ENCODE results near the gene EPAS1.
A peak's percentile ranks its signal among the peaks of the same experiment; 100 is the strongest.

EPAS1 gene

DNA sequence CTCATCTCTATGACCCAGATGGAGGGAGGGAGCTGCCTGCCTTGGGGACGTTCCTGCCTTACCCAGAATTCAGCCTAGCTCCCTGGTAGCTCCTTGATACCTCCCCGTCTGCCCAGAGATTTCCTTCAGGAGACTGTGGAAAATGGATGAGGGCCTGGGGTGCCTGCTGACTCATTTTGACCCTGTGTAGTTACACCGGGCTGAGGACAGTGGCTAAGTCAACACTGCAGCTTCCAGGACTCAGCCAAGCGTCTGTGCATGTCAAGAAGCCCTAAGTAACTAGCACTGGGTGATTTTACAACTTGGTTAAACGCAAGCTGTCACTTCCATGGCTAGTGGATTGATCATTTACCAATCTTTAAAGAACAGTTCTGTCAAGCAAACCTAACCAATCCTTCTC lies 23.3 kb upstream of the EPAS1 start:
- DNase-seq = no peak

GRCh38 chr2:46274586-46274985 lies 22.6 kb upstream of the EPAS1 start:
- no peak for DNase-seq

DNA sequence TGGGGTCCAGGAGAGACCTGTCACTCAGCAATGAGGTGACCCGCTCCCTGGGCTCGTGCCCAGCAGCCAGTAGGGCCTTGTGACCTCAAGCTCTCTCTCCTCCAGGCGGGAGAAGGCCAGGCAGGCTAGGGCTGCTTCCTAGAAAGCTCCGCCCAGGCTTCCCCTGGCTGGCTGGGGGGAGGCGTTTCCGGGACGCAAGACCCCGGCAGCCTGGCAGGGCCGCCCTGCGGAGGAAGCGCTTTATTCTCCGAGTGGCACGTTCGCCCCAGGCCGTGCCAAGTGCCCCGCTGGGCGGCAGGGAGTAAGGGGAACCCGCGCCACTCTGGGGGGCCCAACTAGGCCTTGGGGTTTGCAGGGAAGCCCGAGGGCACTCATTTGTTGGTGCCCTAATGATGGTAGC lies 21.2 kb upstream of the EPAS1 start:
- no peak for DNase-seq

DNA sequence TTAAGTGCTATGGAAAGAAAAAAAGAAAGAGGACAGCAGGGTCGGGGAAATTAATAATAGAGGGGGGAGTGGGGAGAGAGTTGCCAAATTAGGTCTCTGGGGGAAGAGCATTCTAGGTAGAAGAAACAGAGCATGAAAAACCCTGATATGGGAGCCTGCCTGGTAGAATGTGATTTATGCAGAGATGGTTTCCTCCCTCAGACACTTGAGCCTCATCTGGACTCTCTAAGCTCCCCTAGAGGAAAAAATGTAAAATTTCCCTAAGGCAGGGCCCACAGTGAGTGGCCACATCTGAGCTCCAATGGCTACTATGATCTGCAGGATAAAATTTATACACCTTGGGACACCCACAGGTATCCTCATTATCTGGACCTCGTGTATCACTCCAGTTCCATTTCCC lies 20.6 kb upstream of the EPAS1 start:
- no peak for DNase-seq

DNA sequence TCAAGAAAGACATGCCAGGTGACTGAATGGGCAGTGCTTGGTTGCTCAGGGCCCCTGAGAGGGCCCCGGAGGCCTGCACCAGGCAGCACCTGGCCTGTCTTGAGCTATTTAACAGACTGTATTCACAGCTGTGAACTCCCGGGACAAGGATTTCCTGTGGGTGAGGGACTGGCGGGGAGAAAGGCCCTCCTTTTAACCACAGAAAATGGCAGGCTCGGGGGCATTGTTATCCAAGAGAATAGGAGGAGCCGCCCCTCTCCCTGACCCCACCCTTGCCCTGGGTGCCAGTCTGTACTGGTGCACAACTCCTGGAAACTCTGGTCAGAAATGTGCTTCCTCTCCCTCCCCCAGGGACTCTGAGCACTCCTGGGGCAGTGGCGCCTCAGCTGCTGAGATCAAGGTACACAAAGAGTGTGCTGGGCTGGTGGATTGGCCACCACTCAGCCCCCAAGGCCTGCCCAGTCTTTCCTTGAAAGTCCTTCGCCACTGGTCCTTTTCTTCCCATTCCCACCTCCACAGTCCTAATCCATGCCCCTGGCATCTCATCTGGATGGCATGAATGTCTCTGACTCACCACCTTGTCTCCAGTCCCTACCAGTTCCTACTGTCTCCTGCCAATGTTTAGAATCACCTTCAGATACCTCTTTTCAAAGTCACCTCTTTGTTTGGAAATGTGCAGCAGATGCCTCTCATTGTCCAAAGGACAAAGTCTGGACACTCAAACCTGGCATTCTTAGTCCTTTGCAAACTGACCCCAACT lies 19.6 kb upstream of the EPAS1 start:
- DNase-seq = no peak

- DNase-seq = no peak
These were observed 18.3 kb upstream of the EPAS1 start for GRCh38 chr2:46278952-46279351.

GRCh38 chr2:46281939-46282338 lies 15.3 kb upstream of the EPAS1 start:
- no peak for DNase-seq

- DNase-seq = no peak
These were observed 13.5 kb upstream of the EPAS1 start for GRCh38 chr2:46283693-46284092.

- no peak for DNase-seq
These were observed 12.9 kb upstream of the EPAS1 start for GRCh38 chr2:46284260-46284659.

GRCh38 chr2:46284796-46285195 lies 12.4 kb upstream of the EPAS1 start:
- DNase-seq = no peak

DNA sequence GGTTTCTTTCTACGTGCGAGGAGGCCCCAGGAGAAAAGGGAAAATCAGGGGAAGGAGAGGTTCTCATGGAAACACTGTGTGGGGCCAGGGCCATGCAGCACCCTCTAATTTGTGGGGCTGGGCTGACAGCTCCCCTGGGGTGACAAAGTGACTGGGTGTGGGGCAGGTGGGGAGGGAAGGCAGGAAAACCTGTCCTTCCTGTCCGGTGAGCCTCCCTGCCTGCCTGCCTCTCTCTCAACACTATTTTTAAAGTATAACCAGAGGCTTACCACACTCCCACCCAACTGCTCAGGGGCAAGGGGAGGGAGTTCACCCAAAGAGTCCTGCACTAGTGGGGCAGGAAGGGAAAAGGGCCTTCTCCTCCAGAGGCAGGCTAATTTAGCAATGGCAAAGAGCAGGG lies 10.5 kb upstream of the EPAS1 start:
- DNase-seq = no peak

DNA sequence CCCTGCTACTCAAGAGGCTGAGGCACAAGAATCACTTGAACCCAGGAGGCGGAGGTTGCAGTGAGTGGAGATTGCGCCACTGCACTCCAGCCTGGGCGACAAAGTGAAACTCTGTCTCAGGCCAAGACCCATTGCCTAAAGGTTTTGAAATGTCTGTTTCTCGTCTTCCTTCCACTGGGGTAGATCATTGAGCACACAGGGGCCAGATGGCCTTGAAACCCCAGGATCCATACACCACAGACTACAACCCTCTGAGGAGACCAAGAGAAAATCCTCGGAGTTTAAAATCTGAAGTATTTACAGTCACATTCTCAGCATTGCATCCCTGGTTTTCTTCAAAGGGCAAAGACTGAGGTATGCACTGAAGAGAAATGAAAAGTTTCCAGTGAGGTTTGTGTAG lies 7.1 kb upstream of the EPAS1 start:
- DNase-seq = no peak

- DNase-seq = no peak
These were observed 3.7 kb upstream of the EPAS1 start for GRCh38 chr2:46293466-46293865.

DNA sequence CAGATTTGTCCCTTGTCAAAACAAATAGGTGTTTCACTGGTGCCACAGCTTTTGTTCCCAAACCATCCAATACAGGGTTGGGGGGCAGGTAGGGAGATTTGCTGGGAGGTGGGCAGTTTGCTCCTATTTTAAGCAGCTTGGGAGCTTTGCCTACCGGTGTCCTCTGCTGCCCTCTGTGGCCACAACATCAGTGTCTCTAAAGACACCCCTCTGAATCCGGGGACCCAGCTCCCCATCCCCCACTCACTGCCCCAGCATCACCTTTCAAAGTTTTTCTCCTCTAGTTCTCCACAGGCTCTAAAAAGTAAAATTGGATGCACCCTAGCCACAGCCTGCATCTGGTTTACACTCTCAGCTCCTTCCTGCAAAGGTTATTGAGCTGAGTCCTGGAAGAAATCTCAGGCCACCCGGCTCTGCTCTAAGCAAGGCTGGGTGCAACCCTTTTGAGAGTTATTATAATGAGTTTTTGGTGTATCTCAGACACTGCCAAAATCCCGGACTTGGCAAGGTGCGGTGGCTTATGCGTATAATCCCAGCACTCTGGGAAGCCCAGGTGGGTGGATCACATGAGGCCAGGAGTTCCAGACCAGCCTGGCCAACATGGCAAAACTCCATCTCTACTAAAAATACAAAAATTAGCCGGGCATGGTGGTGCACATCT lies 2.9 kb upstream of the EPAS1 start:
- no peak for DNase-seq

GRCh38 chr2:46296216-46296839 lies 879 bp upstream of the EPAS1 start:
- no peak for DNase-seq

GRCh38 chr2:46297546-46298271 lies 502 bp downstream of the EPAS1 start:
- DNase-seq = peak; percentile 78 to 80

DNA sequence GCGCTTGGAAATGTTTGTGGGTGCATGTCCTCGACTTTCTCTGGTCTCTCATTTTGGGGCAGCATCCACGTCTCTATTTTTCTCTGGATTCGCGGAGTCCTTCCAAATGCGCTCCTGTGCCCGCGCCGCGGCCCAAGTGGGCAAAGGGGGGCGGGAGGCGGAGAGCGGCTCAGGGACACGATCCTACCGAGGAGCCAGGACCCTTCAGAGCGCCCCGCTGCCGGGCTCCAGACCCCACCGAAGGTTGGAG lies 990 bp downstream of the EPAS1 start:
- DNase-seq = no peak

GRCh38 chr2:46298522-46299353 lies 1.5 kb downstream of the EPAS1 start:
- no peak for DNase-seq

GRCh38 chr2:46299365-46300263 lies 2.4 kb downstream of the EPAS1 start:
- no peak for DNase-seq

DNA sequence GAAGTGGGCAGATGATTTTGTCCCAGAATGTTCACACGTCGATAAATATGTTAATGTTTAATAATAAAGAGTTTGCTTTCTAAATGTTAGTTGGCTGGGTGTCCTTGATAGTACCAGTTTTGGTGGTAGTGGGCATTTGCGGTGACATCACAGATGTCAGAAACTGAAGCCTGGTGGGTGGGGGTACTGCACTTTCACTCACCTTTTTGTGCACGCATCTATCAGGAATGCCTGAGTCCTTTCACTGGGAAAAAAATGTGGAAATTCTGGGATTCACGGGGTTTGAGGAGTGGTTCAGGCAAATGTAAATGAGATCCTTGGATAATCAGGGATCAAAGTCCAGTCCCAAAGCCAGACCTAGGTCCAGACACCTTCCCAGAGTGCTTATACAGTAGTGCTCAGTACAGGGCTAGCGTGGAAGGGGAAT lies 3.2 kb downstream of the EPAS1 start:
- no peak for DNase-seq

- DNase-seq = no peak
These were observed 4.9 kb downstream of the EPAS1 start for GRCh38 chr2:46302005-46302695.
